HG02588 (cell line): ENCODE data around the gene STK39.

Source experiments
- ATAC-seq: cut with Tn5 transposase; IDR thresholded peaks from one replicate; pipeline ENCODE4 v1.9.1; 2021; ENCODE audit warnings: mild to moderate bottlenecking, moderate library complexity; ENCODE audit not compliant: unreplicated experiment

The STK39 gene

DNA sequence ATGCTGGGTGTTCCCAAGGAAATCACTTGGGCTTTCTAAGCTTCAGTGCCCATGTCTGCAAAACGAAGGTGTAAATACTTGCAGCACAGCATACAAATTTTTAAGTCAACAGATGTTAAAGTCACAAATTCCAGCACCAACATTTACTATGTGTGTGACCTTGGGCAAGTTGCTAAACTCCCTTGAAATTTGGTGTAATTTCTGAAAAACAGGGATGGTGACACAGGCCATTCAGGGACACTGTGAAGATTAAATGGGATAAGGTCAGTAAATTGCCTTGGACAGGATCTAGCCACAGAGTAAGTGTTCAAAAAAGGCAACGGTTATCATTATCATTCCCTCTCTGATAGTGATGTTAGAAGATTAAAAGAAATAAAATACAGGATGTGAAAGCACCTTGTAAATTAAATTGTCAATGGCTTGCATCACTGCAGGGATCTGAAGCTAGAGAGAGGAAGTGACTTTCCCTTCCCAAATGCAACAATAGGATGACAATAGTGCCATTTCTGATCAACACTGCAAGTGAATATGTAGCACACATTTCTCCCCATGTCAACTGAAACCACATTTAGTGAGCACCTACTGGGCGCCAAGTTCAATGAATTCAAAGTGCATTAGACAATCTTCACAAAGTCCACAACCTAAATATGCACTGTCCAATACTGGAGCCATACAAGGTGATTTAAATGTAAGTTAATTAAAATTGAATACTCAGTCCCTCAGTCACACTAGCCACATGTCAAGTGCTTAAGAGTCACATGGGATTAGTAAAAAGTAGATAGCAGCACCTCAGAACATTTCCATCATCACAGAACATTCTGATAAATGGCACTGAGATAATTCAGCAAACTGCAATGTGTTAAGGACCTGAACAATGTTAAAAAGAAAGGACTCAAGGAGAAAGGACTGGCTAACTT is 81.2 kb downstream of the STK39 start:
- ATAC-seq, result no peak

DNA sequence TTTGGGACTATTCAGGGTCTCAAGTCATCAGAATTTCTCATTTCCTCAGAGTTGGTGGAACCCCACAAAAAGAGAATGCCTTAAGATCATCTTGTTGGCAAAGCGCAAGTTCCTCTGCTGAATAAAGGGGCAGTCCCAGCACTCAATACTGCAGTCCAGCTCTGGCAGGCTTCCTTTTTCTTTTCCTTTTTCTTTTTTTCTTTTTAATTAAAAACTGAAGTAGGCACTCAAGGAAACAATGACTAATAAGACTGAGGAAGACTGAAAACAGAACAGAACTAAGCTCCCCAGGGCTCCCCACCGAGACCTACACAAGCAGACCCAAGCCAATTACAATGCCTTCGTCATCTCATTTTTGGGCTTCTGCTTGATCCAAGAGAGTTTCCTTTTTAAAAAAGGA is 82.0 kb downstream of the STK39 start:
- ATAC-seq, result no peak

DNA sequence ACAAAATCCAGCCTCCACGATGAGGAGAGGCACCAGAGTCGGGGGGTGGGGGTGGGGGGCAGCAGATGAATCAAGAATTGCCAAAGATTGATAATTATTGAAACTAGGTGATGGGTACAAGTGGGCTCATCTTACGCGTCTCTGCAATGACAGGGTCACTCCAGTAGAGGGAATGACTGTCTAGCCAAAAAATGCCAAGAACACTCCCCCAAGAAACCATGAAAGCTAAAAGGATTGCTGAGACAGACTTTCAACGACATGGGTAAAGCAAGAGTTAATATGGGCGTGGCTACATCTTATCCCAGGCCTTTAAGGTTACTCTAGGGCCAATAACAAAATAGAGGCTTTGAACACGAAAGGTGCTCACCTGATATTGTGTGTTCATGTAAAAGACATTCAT is 86.5 kb downstream of the STK39 start:
- no peak for ATAC-seq

DNA sequence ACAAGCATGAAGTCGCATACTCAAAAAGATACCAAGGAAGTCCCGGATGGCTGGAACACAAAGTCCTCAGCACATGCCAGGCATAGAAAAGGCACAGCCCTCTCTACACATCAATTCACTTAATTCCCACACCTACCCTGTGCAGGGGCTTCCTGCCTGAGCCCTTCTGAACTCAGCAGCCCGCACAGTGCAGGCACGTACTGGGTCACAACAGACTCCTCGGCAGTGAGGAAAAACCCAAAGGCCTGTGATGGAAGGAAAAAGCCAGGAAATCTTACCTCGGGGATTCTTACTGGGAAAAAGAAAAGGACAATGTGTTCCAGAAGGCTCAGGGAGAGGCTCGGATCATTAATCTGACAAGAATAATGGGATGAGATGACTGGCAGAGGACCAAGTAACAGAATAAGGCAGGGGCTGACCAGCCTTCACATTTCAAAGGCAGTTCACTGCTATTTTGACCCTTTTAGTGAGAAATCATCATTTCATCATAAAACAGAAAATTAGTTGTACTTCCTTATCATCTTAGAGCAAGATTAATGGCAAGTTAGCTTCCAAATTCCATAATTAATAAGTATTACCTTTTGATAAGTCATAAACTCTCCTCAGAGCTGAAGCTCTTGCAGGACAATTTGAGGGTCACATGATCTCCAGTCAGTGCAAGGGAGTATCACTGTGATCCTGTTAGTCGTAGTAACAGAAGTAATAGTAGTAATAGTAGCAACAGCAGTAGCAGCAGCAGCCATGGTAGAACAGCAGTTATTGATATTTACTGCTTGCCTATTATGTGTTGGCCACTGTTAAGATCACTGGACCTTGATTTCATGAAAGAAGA is 87.4 kb downstream of the STK39 start:
- ATAC-seq, result no peak

DNA sequence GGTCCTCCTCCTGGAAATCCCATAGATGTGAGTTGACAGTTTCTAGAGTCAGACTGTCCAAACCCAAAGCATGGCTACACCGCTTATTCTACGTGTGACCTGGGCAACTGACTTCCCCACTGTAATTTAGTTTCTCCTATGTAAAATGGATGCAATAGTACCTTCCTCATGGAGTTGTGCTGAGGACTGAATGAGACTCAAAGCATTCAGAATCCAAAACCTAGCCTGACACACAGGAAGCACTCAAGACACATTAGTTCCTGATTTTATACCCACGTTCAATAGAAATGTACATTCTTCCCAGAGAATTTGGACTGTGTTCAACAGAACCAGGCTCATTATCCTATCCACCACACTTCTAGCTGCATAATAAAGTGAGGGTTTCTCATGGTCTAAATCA is 88.8 kb downstream of the STK39 start:
- ATAC-seq, result no peak

DNA sequence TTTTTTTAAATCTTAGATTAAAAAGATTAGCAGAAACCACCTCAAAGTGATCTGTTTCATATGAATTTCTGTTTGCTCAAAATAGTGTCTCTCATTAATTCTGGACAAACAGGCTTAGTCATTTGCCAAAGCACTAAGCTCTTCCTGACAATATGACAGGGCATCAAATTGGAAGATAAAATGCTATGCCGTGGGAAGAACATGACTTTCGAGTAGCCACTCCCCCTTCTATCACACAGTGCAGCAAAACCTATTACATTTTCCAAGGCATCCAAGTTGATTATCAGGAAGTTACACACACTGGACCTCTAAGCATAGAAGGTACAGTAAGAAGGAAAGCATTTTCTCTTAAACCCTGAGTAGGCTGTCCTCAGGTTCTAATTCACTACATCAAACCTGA is 89.5 kb downstream of the STK39 start:
- no peak for ATAC-seq

DNA sequence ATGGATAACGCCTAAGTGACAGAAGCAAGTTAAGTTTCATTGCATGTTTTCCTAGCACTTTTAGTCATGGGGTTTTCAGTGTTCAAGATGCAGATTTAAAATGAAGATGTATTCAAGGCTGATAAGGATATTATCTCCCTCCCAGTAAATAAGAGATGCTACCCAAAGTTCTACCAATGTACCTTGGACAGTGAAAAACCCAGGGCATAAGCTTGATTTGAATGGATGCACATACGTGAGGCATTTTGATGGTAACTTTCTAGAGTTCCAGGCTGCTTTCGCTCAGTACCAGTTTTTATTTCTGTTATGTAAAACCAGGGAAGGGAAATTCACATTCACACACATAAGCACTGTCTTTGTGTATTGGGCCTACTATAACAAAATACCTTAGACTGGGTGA is 90.3 kb downstream of the STK39 start:
- no peak for ATAC-seq

DNA sequence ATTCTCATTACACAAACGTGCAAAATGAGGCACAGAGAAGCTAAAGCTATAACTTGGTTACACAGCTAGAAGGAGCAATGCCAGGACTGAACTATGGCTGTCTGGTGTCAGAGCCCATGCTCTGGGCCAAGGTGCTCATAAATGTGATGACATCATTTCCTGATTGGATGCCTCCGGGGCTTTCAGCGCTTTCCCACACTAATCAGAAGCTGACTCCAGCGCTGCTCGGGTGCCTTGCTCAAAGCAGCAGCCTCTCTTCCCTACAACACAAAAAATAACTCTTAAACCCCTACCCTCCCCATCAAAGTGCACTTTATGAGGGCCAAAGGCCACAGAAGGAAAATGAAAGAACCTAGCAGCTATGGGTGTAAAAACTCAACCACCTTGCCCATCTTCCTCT is 90.7 kb downstream of the STK39 start:
- ATAC-seq, result no peak

DNA sequence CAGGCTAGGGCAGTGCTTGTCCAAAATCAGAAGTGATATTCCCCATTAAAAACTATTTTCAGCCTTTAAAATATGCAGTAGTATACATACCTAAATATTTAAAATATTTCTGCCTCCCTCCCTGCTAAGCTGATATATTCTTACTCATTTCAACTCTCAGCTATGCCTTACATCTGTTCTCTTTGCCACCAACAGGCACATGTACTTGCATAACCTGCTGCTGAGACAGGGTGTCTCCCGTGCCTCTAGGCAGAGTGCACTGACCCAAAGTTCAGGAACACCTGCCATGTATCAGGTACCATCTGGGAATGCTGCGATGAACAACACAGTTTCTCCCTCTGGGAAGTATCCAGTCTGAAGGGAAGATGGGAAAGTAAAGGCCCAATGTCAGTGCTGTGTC is 91.7 kb downstream of the STK39 start:
- no peak for ATAC-seq

DNA sequence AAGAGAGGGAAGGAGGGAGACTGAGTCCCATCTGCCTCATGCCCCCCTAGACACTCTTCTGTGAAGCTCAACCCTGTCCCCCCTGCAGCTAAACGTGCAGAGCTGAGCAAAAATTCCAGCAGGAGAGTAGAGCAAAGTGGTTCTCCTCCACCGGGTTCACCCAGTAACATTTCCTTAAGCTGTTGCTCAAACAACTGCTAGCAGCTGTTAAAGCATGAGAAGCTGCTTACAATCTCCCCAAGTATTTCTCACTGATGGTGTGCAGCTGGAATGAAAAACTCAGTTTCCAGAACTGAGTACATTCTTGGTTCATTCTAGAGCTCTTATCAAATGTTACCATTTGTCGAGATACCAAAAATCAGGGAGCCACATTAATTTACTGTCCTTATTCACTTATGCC is 92.3 kb downstream of the STK39 start:
- no peak for ATAC-seq

DNA sequence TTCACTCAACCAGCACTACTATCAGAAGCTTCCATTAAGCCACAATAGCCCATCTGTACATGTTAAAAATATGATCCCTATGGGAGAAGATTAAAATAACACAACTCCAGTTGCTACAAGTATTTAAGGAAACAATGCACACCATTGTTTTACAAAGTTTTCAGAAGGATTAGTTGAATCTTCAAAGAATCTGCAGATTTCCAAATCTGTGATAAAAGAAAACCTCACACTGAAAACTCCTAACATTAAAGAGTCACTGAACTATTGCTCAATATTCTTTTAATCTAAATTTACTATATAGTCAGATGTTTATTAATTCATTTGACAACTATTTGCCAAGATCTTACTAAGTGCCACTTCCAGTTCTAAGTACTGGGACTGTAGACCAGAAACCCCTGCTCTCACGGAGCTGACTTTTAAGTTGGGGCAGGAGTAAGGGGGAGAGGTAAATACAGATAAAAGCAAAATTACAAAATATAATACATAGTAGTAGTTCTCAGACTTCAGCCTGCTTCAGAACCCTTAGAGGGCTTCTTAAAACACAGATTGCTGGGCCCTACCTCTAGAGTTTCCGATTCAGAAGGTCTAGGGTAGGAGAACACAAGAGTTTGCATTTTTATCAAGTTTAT is 94.4 kb downstream of the STK39 start:
- ATAC-seq, result no peak

DNA sequence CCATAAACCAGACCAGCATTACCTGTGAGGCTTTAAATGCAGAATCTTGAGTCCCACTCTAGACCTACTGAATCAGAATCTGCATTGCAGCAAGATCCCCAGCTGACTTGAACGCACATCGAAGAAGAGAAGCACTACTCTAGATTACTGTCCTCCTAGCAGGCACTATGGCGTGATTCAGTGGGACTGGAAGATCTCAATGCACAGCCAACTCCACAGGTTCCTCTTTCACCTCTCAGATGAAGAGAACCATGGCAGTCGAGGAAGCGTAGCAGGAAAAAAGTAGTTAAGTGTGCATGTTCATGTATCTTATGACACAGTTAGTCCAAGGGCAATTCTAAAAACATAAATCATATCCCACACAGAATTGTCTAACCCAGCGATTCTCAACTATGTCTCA is 97.4 kb downstream of the STK39 start:
- ATAC-seq, result no peak

DNA sequence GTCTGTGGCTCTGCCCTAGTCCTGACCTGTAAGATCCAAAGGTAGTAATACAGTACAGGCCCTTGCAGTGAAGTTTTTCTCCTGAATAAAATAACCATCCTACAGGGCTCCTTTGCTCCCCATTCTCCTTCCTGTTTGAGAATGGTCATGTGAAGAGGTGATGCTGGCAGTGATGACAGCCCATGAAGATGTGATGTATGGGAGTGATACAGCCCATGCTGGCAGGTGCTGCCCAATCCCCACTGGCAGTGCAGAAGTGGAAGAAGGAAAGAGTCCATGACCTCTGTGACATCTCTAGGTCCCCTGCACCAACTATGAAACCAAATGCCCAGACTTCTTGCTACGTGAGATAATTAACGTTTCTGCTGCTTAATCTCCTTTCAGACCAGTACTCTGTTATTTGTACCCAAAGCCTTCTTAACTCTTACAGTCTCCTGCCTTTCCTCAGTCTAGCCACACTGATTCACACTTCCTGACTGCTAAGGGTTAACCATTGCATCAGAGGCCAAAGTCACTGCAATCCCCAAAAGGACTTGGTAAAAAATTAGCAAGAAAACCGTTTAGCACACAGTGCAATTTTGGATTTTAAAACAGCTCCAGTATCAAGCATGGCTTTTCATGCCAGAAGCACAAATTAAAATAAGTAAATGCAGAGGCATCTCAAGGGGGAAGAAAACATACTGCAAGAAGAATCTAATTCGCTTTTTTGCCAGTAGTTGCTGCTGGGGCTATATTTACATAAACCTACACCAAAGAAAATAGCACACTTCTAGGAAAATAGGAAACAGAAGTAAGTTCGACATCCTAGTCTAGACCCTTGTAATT is 98.0 kb downstream of the STK39 start:
- ATAC-seq, result no peak

DNA sequence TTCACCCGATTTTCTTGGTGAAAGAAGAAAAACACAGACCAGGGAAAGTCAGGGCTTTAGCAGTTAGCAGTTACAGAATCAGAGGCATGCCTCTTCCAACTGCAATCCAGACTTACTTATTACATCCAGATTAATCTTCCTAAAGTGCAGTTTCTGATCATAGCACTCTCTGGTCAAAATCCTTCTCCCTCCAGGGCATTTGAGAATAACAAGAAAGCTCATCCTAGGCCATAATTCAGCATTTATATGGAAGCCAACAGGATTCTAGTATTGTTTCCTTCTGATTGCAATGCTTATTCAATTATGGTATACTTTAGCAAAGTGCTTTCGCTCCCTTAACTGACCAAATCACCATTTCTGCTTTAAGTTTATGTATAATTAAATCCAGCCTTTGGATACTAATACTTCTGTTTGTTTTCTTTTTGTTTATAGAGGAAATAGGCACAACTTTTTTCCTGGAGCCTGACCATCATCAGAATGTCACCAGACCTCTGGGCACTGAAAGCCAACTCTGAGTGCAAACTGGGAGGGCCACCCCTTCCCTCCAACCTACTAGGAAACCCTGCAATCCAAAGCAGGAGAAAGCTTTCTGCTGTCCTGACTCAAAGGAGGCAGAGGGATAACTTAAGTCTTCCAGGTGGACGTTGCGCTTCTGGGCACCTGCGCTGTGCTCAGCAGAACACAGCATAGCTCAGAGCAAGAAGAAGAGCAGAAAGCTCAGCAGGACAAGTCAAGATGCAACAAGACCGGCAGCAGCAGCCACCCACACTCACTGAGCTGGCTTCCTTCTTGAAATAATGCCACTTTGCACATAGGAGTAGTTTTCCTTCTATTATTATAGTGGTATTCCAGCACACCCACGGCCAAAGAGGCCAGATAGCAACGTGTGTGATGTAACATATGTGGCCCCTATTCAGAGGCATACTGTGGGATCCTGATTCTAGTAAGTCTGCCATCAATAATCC is 99.3 kb downstream of the STK39 start:
- no peak for ATAC-seq

DNA sequence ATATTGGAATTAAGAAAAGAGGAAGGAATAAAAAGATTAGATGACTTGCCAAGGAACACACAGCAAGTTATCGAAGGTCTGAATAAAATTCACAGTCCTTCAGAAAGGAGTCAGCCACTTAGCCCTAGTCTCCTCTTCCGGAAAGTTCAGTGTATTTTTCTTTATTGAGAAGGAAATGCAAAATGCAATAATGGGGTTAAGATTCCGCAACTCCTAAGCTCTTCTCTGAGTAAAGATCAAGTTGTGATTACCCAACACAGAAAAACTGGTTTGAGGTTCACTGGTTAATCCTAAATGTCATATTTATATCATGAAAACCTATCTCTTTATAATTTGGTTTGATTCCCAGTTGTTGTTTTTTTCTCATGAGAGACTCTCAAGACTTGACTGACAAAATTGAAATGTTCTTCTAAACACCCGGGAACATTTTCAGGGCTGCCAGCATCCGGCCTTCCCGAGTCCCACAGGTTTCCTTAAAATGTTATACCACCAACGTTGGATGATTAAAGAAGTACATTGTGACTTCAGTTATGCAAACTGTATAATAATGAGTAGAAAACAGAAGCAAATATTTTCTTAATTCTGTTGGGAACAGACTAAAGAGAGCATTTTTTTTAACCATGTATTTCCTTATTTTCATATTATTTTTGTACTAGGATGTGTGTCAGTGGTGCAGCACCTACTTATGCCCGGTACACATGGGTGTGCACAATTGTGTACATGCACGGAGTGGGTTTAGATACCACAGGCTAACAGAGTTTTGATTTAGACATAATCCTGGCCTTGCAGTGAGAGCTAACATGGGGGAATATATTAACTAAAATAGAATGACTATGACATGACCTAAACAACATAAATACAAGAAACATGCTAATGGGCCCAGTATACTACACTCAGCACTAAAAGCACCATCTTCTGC is 100.2 kb downstream of the STK39 start:
- ATAC-seq, result no peak

DNA sequence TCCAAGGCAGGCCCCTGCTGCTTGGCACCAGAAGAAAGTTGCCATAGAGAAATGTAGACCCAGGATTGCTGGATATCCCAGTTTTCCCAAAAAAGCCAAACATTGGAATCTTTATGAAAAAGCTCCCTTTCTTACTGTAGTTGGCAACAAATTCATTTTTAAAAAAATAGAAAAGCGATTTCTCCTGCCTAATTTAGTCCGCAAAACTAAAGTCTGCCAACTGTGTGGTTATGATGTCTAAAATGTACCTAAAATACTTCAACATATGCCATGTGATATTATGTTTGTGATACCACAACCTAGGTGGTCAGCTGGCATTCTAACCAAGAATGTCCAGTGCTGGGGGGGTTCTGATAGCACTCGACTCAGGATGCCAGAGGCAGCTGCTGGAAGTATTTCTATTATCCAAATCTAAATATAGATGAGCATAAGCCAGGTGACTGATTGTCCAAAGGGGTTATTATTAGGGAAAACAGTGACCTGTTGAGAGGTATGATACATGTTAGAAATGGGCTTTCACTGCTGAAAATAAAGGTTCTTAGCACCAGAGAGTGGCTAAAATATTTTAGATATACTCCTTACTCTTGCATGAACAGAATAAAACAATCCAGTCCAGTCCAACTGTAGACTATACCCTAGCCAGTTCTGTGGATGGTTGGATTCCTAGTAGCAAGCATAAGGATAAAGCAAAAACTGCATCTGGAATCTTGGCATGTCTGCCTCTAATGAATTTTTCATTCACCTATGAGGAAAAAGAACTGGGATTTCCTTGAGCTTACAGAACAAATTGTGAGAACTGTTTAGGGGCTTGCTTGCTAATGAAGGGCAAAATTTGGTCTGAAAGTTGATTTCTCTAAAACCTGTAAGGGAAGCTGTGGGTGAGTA is 101.7 kb downstream of the STK39 start:
- no peak for ATAC-seq

DNA sequence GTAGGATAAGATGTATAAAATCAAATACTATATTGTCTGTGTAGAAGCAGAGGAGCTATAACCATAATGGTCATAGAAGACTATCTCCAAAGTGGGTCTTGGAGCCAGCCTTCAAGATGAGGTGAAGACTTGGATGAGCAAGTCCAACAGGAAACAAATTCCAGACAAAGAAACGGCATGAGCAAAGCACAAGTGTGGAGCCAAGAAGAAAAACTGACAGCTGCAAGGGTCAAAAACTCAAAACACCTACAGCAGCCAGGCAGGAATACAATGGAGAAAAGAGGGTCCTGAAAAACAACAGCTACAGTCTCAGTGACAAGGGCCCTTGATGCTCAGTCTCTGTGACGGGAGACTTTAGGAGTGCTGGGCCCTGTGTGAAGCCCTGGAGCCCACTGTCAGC is 102.4 kb downstream of the STK39 start:
- no peak for ATAC-seq

DNA sequence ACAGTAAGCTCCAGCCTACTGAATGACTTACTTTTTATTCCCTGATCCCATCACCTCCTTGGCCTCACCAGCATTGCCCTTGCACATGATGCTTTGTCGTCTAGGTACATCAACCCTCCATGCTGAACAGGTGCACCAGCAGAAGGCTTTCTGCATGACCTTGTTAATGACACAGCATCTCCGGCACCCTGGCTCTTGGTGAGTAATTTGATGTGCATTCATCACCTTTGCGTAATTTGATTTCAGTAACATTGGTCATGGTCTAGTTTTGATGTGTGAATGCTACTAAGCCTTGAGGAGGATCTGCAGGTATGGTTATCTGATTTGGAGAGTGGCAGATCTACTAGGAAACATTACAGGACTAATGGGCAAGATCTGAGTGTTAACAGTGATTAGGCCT is 103.6 kb downstream of the STK39 start:
- ATAC-seq, result no peak
